Neural crest cell (in vitro differentiated cells): ENCODE data around the gene NOMO2. TPM values are rescaled to one million over a fixed set of nuclear protein-coding genes. Genes with fewer than 3 reads are reported as not detected.
"Not testable (repeated sequence)": the region's sequence is repeated elsewhere in the genome, so short reads cannot be mapped to it uniquely, and the experiment has no call there.

Source experiments
- DNase-seq: peaks from one replicate; pipeline ENCODE4 v3.0.0; 2021; ENCODE audit warnings: low read depth, mixed read lengths, low spot score
- H3K27ac Mint-ChIP-seq: one replicate; pipeline ENCODE4 v1.8.0; 2021; ENCODE audit warnings: mild to moderate bottlenecking, mixed read lengths; ENCODE audit not compliant: unreplicated experiment
- H3K27me3 Mint-ChIP-seq: 2 replicates; pipeline ENCODE4 v1.8.0; 2021; ENCODE audit warnings: low read depth, mild to moderate bottlenecking, mixed read lengths
- H3K36me3 Mint-ChIP-seq: 2 replicates; pipeline ENCODE4 v1.8.0; 2021; ENCODE audit warnings: low read depth, mild to moderate bottlenecking, mixed read lengths
- H3K4me1 Mint-ChIP-seq: 2 replicates; pipeline ENCODE4 v1.8.0; 2021; ENCODE audit warnings: mixed read lengths
- H3K4me3 Mint-ChIP-seq: one replicate; pipeline ENCODE4 v1.8.0; 2021; ENCODE audit warnings: mild to moderate bottlenecking, mixed read lengths
- H3K9me3 Mint-ChIP-seq: 2 replicates; pipeline ENCODE4 v1.8.0; 2021; ENCODE audit warnings: mixed read lengths
- long read RNA-seq: library from polyadenylated mRNA; unstranded; transcript quantifications from one replicate; pipeline ENCODE4 v2.0.0, GENCODE V29; 2020
- total RNA-seq: library from RNA; stranded (reverse); gene quantifications from 2 replicates; pipeline ENCODE4 v1.2.1, GENCODE V29; 2021

Gene NOMO2, protein sequence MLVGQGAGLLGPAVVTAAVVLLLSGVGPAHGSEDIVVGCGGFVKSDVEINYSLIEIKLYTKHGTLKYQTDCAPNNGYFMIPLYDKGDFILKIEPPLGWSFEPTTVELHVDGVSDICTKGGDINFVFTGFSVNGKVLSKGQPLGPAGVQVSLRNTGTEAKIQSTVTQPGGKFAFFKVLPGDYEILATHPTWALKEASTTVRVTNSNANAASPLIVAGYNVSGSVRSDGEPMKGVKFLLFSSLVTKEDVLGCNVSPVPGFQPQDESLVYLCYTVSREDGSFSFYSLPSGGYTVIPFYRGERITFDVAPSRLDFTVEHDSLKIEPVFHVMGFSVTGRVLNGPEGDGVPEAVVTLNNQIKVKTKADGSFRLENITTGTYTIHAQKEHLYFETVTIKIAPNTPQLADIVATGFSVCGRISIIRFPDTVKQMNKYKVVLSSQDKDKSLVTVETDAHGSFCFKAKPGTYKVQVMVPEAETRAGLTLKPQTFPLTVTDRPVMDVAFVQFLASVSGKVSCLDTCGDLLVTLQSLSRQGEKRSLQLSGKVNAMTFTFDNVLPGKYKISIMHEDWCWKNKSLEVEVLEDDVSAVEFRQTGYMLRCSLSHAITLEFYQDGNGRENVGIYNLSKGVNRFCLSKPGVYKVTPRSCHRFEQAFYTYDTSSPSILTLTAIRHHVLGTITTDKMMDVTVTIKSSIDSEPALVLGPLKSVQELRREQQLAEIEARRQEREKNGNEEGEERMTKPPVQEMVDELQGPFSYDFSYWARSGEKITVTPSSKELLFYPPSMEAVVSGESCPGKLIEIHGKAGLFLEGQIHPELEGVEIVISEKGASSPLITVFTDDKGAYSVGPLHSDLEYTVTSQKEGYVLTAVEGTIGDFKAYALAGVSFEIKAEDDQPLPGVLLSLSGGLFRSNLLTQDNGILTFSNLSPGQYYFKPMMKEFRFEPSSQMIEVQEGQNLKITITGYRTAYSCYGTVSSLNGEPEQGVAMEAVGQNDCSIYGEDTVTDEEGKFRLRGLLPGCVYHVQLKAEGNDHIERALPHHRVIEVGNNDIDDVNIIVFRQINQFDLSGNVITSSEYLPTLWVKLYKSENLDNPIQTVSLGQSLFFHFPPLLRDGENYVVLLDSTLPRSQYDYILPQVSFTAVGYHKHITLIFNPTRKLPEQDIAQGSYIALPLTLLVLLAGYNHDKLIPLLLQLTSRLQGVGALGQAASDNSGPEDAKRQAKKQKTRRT
- total RNA-seq, result 84.7 and 86.7 TPM in 2 replicates
- long read RNA-seq, full-length matches to known transcripts, result 6 of 34 reads
- long read RNA-seq, partial matches to known transcripts, result 25 of 34 reads
- long read RNA-seq, other reads (novel, unspliced or antisense), result 3 of 34 reads

DNA sequence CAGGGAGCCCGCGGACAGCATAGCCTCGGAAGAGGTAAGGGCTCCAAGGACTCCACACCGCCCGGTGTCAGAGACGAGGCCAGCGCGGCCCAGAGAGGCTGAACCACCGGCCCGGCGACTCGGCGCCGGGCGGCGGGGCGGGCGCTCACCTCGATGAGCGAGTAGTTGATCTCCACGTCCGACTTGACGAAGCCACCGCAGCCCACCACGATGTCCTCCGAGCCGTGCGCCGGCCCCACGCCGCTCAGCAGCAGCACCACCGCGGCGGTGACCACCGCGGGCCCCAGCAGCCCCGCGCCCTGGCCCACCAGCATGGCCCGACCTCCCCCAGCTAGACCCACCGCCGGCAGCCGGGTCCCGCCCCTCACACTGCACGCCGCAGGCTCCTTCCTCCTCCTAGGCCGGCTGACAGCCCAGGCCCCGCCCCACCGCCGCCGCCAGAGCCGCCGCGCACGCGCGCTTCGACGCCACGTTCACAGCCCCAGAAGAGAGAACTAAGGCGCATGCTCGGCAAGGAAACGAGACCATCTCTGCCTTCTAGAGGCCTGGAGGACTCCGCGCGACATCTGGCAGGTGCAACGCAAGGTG lies at the start of gene NOMO2:
Gene NOMO2 (minus strand): TSS at position 371 of the 588 bp plus-strand sequence. CDS start 57 bp downstream, at position 314.
- not testable (repeated sequence) for H3K9me3 Mint-ChIP-seq, H3K36me3 Mint-ChIP-seq, H3K27me3 Mint-ChIP-seq, H3K4me1 Mint-ChIP-seq, H3K27ac Mint-ChIP-seq
- peak within 1 kb of the TSS; percentile 82 for H3K4me3 Mint-ChIP-seq
- peak; percentile 77 for DNase-seq

DNA sequence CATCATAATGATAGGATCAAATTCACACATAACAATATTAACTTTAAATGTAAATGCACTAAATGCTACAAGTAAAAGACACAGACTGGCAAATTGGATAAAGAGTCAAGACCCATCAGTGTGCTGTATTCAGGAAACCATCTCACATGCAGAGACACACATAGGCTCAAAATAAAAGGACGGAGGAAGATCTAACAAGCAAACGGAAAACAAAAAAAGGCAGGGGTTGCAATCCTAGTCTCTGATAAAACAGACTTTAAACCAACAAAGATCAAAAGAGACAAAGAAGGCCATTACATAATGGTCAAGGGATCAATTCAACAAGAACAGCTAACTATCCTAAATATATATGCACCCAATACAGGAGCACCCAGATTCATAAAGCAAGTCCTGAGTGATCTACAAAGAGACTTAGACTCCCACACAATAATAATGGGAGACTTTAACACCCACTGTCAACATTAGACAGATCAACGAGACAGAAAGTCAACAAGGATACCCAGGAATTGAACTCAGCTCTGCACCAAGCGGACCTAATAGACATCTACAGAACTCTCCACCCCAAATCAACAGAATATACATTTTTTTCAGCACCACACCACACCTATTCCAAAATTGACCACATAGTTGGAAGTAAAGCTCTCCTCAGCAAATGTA lies 48.4 kb upstream of the NOMO2 start:
- not testable (repeated sequence) for H3K4me1 Mint-ChIP-seq, H3K27ac Mint-ChIP-seq, H3K4me3 Mint-ChIP-seq, DNase-seq, H3K9me3 Mint-ChIP-seq, H3K27me3 Mint-ChIP-seq, H3K36me3 Mint-ChIP-seq

DNA sequence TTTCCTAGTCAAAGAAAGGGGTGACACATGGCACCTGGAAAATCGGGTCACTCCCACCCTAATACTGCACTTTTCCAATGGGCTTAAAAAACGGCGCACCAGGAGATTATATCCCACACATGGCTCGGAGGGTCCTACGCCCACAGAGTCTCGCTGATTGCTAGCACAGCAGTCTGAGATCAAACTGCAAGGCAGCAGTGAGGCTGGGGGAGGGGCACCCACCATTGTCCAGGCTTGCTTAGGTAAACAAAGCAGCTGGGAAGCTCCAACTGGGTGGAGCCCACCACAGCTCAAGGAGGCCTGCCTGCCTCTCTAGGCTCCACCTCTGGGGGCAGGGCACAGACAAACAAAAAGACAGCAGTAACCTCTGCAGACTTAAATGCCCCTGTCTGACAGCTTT lies 46.4 kb upstream of the NOMO2 start:
- DNase-seq, H3K27ac Mint-ChIP-seq, H3K9me3 Mint-ChIP-seq, H3K4me3 Mint-ChIP-seq, H3K4me1 Mint-ChIP-seq, H3K36me3 Mint-ChIP-seq, H3K27me3 Mint-ChIP-seq: not testable (repeated sequence)

DNA sequence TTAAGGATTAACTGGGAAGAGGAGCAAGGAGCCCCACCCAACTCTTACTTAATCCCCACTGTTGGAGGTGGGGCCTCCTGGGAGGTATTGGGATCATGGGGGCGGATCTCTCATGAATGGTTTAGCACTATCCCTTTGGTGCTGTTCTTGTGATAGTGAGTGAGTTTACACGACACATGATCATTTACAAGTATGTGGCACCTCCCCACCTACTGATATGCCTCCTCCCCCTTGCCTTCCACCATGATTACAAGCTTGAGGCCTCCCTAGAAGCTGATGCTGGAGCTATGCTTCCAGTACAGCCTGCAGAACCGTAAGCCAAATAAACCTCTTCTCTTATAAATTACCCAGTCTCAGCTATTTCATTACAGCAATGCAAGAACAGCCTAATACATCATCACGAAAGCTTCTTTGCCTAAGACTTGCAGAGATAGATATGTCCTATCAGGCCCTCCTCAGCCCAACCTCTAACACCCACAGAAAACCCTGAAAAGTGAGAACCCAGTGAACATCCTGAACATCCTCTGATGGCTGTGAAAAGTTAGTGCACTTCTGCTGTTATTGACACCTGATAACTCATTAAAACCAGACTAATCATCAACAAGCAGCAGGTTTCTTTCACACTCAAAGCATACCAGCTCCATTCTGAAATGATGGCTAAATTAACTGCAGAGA lies 41.8 kb upstream of the NOMO2 start:
- H3K4me3 Mint-ChIP-seq, H3K9me3 Mint-ChIP-seq, H3K27me3 Mint-ChIP-seq, DNase-seq, H3K27ac Mint-ChIP-seq, H3K4me1 Mint-ChIP-seq, H3K36me3 Mint-ChIP-seq: not testable (repeated sequence)

DNA sequence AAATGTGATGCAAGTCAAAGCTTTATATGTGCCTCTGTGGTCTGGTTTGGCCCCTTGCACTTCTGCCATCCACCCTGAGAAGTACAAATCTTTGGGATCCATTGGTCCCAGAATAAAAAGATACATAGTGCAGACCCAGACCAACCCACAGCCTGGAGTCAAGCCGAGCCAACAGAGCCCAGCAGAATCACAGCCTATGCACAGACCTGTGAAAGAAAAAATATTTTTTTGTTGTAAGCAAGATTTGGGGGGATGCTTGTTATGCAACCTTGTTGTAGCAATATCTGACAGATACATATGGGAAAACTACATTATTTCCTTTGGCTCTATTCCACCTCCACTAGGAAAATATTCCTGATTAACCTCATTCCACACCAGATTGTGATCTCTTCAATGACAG lies 36.7 kb upstream of the NOMO2 start:
- not testable (repeated sequence) for H3K9me3 Mint-ChIP-seq, H3K27ac Mint-ChIP-seq, H3K4me1 Mint-ChIP-seq, H3K27me3 Mint-ChIP-seq, DNase-seq, H3K36me3 Mint-ChIP-seq, H3K4me3 Mint-ChIP-seq

DNA sequence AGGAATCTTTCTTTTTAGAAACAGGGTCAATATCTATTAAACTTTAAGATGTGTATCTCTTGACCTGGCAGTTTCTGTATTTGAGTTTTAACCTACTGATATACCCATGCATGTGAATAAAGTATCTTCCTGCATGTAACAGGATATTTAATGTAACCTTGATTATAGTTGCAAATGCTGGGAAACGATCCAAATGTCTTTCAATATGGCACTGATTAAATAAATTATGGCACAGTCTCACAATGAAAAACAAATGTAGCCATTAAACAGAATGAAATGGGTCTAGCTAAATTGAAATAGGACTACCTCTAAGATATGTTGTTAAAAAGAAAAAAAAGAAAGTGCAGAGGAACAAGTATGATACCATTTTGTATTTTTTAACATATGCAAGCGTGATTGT lies 35.8 kb upstream of the NOMO2 start:
- not testable (repeated sequence) for H3K27me3 Mint-ChIP-seq, H3K4me3 Mint-ChIP-seq, DNase-seq, H3K4me1 Mint-ChIP-seq, H3K27ac Mint-ChIP-seq, H3K9me3 Mint-ChIP-seq, H3K36me3 Mint-ChIP-seq

DNA sequence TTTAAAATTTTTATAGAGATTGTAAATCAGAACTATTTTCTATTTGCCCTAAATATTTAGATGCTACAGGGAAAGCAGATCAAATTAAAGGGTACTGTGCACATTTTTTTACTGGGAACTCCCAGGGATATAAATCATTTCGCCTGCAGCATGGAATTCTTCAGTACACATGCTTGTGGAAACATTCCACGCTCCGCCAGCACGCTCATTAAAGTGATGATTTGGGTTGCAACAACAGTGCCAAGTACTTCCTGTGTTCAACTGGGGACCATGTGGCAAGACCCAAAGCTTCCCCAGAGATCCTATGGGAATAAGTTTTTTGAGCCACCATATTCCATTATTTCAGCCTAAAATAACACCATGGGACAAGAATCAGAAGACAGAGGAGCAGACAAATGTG lies 35.4 kb upstream of the NOMO2 start:
- not testable (repeated sequence) for H3K4me1 Mint-ChIP-seq, H3K4me3 Mint-ChIP-seq, DNase-seq, H3K27me3 Mint-ChIP-seq, H3K27ac Mint-ChIP-seq, H3K9me3 Mint-ChIP-seq, H3K36me3 Mint-ChIP-seq

DNA sequence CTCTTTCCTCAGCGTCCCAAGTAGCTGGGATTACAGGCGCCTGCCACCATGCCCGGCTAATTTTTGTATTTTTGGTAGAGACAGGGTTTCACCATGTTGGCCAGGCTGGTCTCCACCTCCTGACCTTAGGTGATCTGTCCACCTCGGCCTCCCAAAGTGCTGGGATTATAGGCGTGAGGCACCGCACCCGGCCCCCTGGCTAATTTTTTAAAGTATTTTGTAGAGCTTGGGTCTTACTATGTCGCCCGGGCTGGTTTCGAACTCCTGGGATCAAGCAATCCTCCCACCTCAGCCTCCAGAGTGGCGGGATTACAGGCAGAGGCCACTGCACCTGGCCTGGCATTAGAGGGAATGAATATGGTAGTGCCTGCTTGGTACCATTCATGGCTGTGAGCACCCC lies 33.9 kb upstream of the NOMO2 start:
- not testable (repeated sequence) for DNase-seq, H3K9me3 Mint-ChIP-seq, H3K4me1 Mint-ChIP-seq

DNA sequence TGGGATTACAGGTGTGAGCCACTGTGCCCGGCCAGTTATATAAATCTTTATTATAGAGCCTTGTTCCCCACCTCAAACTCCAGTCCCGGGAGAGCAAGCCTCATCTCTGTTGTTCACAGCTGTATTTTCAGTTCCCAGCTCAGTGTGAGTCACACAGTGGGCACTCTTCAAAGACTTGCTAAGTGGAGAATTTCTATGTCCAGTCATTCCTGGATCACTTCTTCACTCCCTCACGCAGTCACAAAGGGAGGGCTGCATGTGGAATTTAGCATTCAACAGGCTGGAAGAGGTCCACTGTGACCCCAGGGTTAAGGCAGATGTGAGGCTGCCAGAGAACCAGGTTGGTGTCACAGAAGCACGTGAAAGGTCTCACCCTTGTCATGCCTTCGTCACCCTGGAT lies 33.0 kb upstream of the NOMO2 start:
- H3K27ac Mint-ChIP-seq, H3K9me3 Mint-ChIP-seq, DNase-seq, H3K4me1 Mint-ChIP-seq, H3K36me3 Mint-ChIP-seq, H3K27me3 Mint-ChIP-seq, H3K4me3 Mint-ChIP-seq: not testable (repeated sequence)

More for the DNA sequence above, 33.9 kb upstream of the NOMO2 start:
- not testable (repeated sequence) for H3K36me3 Mint-ChIP-seq, H3K27me3 Mint-ChIP-seq, H3K27ac Mint-ChIP-seq, H3K4me3 Mint-ChIP-seq

DNA sequence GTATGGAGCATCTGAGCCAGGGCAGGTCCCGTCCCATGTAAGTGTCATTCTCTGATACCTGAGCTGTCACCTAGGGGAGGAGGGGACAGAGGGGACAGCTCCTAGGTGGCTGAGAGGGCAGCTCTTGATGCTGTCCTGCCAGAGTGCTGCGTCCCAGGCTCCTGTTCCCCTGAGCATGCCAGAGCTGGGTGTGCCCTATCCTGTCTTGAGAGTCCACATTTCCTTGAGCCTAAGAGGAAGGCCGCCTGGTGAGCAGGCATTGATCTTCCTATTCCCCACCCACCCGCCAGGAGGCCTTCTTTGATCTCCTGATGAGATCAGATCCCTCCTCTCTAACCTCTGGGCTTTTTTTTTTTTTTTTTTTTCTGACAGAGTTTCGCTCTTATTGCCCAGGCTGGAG lies 32.0 kb upstream of the NOMO2 start:
- not testable (repeated sequence) for DNase-seq, H3K27me3 Mint-ChIP-seq, H3K9me3 Mint-ChIP-seq, H3K4me1 Mint-ChIP-seq, H3K4me3 Mint-ChIP-seq, H3K36me3 Mint-ChIP-seq, H3K27ac Mint-ChIP-seq

DNA sequence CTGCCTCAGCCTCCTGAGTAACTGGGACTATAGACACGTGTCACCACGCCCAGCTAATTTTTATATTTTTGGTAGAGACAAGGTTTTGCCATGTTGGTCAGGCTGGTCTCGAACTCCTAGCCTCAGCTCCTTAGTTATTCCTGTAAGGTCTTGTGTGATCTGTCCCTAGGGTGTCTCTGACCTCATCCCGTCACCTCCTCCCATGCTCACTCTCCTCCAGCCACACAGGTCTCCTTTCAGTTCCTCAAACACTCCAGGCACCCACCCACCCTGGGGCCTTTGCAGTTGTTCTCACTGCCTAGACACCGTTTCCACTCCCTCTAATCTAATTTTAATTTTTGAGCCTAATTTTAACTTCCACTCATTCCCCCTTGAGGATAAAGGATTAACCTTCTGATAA lies 31.1 kb upstream of the NOMO2 start:
- not testable (repeated sequence) for H3K9me3 Mint-ChIP-seq, DNase-seq, H3K4me1 Mint-ChIP-seq, H3K4me3 Mint-ChIP-seq, H3K27me3 Mint-ChIP-seq, H3K36me3 Mint-ChIP-seq
- peak overlapping the region; percentile 86 for H3K27ac Mint-ChIP-seq
